Measurements from ENCODE around the gene PHAF1.
"Not testable (repeated sequence)": the region's sequence is repeated elsewhere in the genome, so short reads cannot be mapped to it uniquely, and the experiment has no call there.

PHAF1 gene

DNA sequence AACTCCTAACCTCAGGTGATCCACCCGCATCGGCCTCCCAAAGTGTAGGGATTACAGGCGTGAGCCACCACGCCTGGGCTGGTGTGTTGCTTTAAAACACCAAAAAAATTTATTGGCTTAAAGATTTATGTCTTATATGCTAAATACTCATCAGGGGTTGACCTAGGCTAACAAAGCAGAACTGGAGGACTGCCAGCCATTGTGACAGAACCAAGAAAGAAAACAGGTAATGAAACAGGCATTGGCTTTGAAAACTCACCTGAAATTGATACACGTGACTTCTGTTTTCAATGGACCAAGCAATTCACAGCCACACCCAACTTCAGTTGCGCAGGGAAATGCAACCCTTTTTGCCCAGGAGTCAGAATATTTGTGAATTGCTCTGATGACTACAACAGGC lies 4.9 kb upstream of the PHAF1 start:
- no peak for DNase-seq (ENCODE audit: low spot score)

DNA sequence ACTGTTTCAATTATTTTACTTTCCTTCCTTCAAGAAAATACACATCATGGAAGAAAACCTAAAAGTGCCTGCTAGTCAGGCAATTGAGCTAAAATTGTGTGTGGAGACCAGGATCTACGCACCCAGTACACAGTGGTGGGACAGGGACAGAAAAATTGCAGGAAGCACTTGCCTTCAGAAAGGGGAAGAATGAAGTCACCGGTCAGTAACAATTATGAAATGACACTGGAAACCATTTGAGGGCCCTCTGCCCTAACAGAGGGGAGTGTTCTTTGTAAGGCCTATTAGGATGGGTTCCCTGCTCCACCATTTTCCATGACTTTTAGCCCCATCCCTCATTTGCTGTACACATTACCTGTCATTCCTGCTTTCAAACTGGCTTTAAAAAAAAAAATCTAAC lies 4.5 kb upstream of the PHAF1 start:
- no peak for DNase-seq (ENCODE audit: low spot score)

DNA sequence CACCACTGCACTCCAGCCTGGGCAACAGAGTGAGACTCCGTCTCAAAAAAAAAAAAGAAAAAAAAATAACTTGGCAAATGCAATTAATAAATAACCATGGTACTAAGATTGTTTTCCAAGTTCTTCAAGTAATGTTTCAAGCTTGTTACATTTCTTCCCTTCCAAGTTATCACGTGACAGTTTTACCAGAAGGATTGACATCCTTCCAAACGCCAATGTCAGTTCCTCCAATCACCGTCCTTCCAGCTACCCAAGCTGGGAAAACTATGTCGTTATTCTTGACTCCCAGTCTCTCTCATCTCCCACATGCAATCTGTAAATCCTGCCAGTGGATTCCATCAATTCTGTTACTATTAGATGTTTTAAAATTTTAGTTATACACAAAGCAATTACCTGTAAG lies 3.9 kb upstream of the PHAF1 start:
- DNase-seq (ENCODE audit: low spot score) = no peak

DNA sequence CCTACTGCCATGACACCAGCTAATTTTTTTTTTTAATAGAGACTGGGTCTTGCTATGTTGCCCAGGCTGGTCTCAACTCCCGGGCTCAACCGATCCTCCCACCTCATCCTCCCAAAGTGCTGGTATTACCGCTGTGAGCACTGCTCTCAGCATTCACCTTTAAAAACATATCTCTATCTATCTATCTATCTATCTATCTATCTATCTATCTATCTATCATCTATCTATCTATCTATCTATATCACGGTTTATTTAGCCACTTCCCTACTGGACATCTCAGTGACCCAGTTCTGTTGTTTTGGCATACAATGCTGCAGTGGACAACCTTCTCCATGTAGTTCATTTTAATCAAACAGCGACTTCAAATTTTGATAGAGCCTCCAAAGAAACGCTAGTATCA lies 1.3 kb upstream of the PHAF1 start:
- DNase-seq (ENCODE audit: low spot score) = no peak

DNA sequence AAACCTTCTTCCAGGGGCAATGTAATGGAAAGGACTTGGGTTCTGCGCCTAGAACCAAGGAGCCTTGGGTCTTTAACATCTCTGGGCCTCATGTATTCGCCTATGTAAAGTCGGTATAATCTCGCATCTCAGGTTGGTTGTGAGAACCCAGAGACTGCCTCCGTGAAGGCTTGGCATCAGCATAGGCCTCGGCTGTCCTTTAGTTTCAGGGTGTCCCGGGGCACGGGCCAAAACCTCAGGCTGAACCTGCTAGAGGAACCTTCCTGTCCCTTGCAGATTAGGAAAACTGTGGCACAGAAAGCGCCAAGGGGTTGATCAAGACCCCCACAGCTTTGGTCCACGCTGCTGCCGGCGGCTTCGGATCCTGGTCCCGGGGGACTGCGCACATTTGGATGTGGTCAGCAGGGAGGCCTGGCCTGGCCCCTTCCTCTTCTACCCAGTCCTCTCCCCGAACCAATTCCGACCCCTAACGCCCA lies 772 bp upstream of the PHAF1 start:
- DNase-seq (ENCODE audit: low spot score) = no peak

DNA sequence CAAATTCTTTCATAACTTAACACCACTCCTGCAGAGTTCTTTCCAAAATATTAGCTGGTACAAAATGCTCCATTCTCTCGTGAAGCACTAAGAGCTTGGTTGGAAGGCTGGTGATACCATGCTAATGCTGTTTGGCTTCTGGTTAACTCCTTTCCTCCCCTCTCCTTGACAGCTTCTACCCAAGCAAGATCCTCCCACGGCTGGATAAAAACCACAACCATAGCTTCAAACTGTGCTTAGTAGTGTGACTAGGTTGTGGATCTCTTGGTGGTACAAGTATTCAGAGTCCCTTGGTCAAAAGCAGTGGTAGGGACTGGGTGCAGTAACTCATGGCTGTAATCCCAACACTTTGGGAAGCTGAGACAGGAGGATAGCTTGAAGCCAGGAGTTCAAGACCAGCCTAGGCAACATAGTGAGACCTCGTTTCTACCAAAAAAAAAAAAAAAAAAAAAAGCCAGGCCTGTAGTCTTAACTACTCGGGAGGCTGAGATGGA lies 2.3 kb downstream of the PHAF1 start:
- DNase-seq (ENCODE audit: low spot score) = no peak

DNA sequence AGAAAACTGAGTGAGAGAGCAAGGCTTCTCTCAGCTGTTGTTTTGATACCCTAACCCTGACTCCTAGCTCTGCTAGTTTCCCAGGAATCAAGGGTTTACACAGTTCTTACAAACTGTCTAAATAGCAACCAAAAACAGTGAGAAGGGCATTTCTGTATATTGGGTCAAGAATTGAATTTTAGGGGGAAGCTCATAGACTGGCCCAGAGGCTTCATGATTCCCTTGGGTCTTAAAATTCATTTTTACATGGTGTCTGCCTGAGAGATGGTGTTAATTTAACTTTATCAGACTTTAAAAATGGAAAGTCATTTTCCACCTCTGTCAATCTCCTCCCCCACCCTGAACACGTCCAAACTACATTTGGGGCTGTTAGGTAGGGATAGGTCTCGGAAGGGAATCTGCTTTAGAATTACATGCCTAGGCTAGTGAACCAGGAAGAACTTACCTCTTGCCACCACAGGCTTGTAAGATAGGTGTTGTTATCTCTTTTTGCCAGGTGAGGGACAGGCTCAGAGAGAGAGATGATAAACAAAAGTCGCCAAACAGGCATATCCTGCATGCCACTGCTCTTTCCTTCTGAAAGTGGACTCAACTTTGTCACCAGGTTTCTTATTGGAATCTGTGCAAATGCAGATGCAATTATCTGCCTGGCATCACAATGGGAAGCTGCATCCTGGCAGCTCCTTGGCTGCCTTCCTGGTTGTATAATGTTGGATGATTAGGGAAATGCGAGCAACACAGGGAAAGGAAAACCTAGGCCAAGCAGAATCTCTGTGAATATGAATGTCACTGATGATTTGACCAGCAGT lies 3.1 kb downstream of the PHAF1 start:
- no peak for DNase-seq (ENCODE audit: low spot score)

DNA sequence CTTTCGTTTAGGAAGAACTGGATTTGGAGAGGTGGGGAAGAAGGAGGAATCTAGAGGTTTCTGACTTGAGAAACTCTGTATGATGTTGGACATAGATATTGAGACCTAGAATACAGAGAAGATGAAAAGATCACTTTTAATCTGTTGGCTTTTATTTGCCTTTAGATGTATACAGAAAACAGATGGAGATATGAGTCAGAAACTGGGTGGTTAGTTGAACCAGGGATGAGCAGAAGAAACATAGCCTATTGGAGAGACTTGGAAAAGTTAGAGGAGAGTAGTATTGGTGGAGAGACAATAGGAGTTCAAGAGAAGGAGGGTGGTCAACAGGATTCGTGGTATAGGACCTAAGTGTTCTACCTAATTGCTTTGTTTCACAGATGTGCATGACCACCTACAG lies 5.1 kb downstream of the PHAF1 start:
- DNase-seq (ENCODE audit: low spot score) = no peak

DNA sequence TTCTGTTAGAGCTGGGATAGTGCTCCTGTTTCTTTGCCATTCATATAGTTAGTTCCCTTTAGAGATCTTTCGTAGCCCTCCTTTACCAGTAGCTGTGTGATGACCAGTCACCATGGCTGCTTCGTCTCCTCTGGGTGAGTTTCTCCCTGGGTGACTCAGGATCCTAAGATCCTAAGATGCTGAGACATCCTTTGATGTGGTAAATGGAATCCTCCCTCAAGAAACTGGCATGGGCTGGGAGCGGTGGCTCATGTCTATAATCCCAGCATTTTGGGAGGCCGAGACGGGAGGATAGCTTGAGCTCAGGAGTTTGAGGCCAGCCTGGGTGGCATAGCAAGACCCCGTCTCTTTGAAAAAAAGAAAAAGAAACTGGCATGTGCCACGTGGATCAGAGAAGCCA lies 5.9 kb downstream of the PHAF1 start:
- DNase-seq (ENCODE audit: low spot score) = peak; percentile 54

DNA sequence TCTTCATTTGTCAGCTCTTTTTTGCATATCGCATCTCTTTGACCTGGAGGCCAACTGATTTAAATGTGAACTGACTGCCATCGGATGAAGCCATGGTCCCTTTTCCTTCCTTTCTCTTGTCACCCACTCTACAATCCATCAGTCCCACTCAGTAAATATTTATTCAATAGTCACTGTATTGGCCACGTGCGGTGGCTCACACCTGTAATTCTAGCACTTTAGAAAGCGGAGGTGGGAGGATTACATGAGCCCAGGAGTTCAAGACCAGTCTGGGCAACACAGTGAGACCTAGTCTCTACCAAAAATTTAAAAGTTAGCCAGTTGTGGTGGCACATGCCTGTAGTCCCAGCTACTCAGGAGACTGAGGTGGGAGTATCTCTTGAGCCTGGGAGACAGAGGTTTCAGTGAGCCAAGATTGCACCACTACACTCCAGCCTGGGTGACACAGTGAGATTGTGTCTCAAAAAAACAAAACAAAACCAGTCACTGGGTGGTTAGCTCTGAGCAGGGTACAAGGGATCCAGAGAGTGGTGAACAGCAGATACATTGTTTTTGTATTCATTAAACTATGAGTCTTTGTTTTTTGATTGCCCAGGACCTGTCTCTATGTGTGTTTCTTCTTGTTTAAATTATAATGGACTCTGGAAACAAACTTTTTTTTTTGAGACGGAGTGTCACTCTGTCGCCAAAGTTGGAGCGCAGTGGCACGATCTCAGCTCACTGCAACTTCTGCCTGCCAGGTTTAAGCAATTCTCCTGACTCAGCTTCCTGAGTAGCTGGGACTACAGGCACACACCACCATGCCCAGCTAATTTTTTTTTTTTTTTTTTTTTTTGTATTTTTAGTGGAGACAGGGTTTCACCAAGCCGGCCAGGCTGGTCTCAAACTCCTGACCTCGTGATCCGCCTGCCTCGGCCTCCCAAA lies 6.9 kb downstream of the PHAF1 start:
- no peak for DNase-seq (ENCODE audit: low spot score)

DNA sequence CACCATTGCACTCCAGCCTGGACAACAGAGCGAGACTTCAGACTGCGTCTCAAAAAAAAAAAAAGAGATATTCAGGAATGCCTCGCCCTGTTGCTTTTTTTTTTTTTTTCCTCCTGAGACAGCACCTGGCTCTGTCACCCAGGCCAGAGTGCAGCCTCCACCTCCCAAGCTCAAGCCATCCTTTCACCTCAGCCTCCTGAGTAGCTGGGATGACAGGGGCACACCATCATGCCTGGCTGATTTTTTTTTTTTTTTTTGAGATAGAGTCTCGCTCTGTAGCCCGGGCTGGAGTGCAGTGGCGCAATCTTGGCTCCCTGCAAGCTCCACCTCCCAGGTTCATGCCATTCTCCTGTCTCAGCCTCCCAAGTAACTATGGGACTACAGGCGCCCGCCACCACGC lies 8.0 kb downstream of the PHAF1 start:
- no peak for DNase-seq (ENCODE audit: low spot score)

DNA sequence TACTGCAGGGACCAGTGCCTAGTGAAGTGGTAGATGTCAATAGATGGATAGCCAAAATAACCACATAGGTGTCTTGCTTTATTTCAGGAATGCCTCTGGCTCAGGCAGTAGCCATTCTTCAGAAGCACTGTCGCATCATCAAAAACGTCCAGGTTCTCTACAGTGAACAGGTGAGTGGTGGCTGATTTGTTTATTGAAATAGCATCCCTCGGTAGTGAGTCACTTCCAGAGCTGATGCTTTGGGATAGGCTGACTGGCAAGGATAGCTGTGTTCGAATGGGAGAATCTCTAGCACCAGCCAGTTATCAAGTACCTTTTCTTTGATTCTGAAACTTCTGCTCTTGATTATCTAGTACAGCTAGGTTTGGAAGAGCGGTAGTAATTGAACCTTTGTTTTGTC lies 10.3 kb downstream of the PHAF1 start:
- DNase-seq (ENCODE audit: low spot score) = peak; percentile 45

DNA sequence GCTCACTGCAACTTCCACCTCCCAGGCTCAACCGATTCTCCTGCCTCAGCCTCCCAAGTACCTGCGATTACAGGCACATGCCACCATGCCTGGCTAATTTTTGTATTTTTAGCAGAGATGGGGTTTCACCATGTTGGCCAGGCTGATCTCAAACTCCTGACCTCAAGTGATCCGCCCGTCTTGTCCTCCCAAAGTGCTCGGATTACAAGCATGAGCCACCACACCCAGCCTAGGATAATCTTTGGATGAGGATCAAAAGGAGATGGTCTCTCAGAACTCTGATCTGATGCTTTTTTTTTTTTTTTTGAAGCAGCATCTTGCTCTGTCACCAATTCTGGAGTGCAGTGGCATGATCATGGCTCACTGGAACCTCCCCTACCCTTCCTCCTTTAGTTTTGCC lies 13.1 kb downstream of the PHAF1 start:
- DNase-seq (ENCODE audit: low spot score) = not testable (repeated sequence)

DNA sequence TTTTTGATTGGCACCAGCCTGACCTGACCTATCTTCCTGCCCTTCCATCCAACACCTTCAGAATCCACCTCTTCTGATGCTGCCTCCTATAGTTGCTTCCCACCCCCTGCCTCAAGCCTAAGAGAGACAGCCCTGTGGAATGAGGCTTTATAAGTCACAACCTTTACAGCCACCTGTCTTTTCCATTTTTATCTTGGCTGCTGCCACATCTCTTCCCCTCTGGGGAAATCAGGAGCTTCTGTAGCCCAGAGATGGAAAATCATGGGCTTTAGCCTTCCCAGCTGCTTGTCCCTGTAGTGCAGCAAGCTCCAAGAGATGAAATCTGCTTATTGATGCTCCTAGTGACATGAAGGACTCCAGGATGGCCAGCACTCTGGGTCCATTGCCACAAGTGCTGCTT lies 18.7 kb downstream of the PHAF1 start:
- DNase-seq (ENCODE audit: low spot score) = no peak

DNA sequence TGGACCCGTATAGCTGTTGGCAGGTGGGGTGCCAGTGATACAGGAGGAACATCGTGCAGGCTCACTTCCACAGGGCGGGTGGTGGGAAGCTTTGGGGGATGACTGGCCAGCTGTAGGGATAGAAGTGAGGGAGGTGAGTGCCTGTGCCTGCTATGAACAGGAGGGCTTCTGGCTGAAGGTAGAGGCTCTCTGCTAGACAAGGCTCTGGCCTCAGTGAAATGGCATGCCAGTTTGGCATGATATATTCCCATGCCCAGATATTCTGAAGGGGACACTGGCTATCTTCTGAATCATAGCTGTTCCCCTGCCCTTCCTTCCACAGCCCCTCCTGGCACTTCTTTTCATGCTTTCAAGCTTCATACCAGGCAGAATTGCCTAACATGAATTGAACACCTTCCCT lies 19.1 kb downstream of the PHAF1 start:
- DNase-seq (ENCODE audit: low spot score) = no peak

DNA sequence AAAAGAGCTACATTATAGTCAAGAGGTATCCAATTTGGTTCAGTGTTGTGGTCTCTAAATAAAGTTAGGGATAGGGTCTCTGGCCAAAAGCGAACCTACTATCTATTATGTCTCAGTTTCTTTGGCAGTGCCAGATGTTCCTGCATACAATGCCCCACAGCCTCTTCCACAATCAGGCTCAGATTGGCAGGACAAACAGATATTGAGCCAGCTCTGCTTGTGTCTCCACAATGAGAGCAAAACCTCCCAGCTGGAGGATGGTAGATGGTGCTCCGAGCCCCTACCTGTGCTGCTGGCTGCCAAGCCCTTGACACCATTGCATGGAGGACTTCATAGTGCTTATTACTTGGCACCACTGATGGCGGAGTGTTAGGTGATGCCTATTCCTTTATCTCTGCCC lies 19.7 kb downstream of the PHAF1 start:
- no peak for DNase-seq (ENCODE audit: low spot score)

DNA sequence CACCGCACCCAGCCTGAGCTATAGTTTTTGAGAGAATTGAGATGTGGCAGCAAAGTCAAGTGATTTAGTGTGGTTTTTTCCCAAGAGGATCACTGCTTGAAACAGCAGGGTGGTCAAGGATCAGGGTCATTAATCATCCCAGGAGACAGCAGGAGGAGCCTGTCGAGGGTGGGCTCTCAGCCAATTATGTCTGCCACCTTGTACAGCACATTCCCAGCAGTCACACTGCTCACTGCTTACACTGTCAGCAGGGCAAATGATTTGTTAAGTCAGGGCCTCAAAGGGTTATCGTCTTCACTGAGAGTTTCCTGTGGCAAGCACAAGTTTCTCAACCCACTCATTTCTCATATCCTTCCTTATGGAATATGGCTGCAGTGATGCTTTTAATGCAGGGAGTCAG lies 27.9 kb downstream of the PHAF1 start:
- no peak for DNase-seq (ENCODE audit: low spot score)

DNA sequence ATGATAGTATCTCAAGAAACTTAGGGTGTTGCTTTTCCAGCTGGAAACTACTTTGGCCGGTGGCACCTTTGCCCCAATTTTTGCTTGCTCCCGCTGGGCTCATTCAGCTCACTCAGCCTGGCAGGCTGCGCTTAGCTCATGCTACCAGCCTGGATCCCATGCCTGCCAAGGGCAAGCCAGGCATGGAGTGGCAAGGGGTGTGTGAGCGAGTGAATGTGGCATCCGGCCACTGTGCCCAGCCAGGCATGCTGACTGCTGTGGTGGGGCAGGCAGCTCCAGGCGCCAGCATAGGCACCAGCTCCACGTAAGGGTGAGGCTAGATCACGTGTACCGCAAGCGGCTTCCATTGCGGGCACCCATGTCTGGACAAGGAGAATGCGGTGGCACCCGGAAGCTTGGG lies 31.6 kb downstream of the PHAF1 start:
- DNase-seq (ENCODE audit: low spot score) = no peak

DNA sequence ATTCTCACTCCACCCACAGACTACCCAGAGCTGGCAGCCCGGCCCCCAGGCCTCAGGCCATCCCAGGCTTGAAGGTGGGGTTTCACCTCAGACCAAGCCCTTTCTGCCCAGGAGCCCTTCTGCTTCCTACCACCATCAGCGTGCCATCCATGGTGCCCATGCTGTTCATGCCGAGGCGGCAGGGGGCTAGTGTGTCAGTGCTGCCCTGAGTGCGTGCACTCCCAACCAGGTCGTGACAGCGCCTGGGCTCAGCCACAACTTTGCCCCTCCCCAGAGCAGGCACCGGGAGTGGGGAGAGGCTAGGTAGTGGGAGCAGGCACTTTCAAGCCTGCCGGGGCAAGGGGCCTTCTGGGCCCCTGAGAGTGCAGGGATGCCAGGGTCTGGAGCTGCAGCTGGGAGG lies 32.6 kb downstream of the PHAF1 start:
- DNase-seq (ENCODE audit: low spot score) = no peak

DNA sequence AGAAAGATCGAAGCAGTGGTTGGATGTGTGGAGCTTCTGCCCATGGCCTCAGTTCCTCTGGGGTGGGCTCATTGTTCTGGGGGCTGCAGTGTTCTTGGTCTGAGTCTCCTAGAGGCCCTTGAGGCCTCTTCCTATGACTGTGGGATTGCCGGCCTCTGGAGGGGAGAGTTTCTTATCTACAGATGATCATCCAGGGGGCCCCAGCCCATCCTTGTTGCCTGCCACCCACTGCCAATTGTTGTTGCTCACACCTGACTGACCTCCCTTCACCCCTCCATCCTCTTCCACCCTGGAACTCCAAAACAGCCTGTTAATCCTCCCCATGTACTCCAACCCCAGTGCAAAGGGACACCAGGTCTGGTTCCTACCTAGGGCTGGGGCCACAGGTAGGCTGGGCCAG lies 35.2 kb downstream of the PHAF1 start:
- DNase-seq (ENCODE audit: low spot score) = no peak

DNA sequence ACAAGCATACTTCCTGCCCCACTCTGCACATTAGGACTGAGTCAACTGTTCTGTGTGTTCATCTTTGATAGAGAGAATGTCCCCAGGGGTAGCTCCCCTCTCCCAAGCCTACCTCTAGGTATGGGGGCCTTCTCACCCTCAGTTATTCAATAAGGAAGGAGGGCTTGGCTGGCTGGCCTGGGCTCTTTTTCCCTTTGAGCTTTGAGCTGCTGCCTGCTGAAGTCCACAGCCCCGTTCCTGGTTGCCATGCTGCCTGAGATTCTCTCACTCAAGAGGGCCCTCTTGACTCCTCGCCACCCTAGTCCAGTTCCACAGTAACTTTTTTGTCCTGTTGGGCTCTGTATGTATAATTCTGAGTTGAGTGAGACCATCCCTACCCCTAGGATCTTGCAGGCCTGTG lies 36.0 kb downstream of the PHAF1 start:
- no peak for DNase-seq (ENCODE audit: low spot score)

DNA sequence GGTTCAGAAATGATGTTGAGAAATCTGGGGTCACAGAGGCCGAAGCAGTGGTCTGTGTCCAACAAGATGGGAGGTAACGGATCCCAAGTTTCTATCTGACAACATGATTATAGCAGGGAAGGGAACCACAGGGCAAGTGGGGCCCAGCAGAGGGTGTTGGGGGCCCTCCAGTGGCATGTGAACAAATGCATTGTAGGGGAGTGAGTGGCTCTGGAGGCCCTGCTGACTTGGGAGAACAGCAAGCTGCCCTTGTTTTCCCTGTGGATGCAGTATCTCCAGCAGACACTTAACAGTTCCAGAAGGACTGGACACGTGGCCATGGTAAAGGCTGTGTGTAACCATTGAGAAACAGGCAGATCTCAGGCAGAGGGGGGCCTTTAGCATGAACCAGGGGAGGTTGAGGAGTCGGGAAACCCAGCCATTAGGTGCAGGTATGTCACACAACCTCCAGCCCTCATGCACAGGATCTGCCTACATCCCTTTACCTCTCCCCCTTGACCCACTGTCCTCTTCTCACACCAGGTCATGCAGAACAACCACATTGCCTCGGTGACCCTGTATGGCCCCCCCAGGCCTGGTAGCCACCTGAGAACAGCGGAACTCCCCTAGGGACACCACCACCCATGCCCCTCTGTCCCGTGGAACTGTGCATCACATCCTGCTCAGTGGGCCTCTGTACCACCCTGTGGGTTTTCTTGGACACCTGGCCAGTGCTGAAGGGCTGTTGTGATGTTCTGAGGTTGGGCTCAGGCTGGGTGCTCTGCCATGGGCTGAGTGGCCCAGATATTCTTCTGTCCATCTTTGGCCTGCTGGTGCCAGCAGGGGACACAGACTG lies 37.0 kb downstream of the PHAF1 start:
- DNase-seq (ENCODE audit: low spot score) = no peak

All from SW480 (cell line).